Choroid plexus epithelial cell (primary cell): Measurements from ENCODE around the gene PDLIM5.

ENCODE experiments used
- DNase-seq: peaks from one replicate; pipeline ENCODE4 v3.0.0-alpha.2; 2010; ENCODE audit warnings: low read depth
- H3K4me3 ChIP-seq: 2 replicates; pipeline ENCODE4 v1.5.1; 2011; ENCODE audit warnings: low read depth, mild to moderate bottlenecking, control low read depth, low read length, moderate library complexity
- TF ChIP-seq, protein P1 (sequence below): conservative IDR thresholded peaks from 2 replicates; pipeline ENCODE4 v1.5.1; 2011; ENCODE audit warnings: low read depth, mild to moderate bottlenecking, control low read depth, inconsistent platforms, low read length, moderate library complexity

PDLIM5 gene

DNA sequence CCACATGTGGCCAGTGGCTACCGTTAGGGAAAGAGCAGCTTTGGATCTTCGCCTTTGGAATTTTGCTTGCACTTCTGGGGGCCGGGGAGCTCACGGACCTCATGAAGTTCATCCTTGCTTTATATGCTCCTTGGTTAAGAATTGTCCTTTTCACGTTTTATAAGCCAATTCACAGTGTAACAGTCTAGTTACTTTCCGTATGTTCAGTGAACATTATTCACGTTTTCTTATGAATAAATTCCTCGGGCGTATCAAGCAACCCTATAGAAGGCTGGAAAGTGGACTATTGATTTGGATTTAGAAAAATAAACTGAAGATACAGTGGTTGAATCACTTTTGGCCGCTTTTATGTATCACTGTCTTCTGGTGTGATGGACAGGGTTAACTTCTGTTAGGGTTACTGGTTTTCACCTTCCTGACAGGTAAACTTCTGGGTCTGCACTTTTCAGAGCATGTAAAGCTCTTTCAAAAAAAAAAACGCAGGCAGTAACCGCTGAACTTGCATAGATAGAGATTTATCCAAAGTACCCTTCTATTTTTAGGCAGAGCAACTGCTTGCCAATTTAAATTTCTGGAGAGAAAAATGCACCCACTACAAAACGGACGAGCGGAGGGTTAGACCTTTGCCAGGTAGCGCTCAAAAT, 569 bp upstream of the PDLIM5 start:
- TF ChIP-seq, protein P1, sequence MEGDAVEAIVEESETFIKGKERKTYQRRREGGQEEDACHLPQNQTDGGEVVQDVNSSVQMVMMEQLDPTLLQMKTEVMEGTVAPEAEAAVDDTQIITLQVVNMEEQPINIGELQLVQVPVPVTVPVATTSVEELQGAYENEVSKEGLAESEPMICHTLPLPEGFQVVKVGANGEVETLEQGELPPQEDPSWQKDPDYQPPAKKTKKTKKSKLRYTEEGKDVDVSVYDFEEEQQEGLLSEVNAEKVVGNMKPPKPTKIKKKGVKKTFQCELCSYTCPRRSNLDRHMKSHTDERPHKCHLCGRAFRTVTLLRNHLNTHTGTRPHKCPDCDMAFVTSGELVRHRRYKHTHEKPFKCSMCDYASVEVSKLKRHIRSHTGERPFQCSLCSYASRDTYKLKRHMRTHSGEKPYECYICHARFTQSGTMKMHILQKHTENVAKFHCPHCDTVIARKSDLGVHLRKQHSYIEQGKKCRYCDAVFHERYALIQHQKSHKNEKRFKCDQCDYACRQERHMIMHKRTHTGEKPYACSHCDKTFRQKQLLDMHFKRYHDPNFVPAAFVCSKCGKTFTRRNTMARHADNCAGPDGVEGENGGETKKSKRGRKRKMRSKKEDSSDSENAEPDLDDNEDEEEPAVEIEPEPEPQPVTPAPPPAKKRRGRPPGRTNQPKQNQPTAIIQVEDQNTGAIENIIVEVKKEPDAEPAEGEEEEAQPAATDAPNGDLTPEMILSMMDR: no peak
- no peak for DNase-seq
- H3K4me3 ChIP-seq: peak overlapping the region; percentile 87

DNA sequence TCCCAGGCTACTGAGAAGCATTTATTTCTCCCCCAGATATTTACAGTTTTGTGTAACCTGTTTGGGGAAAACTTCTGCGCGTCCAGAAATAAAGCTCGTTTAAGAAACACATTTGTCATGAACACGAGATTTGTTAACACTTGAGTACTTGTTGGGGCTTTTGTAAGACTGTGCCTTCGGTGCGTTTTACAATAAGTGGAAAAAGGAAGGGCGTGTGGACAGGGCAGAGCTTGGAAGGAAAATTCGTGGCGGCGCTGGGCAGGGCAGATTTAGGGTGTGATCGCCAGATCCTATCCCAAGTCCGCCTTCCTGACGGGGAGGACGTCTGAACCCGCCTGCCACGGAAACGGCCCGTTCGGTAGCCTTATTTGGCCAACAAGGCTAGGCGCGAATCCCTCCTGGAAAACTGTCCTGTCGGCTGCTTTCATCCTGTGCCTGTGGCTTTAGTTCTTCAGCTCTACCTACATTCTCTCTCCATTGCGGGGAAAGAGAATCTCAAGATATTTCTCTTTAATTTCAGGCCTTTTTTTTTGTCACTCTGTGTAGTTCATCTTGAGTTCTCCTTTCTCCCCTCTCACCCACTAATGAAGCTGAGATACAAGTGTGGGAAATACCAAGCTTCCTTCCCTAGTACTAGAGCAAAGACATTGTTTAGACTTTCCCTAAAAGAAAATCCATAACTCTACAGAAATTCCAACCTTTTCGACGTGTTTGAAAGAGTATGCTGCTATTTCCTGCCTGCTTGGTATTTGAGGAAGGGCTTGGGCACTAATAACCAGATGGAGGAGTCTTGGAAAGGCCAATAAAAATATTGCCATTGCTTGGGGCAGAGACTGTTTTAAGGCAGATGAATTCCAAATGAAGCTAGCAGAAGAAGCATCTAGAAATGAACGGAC, 982 bp downstream of the PDLIM5 start:
- peak overlapping the region; percentile 87 for H3K4me3 ChIP-seq
- peak; percentile 86 for DNase-seq
- TF ChIP-seq, protein P1: no peak

DNA sequence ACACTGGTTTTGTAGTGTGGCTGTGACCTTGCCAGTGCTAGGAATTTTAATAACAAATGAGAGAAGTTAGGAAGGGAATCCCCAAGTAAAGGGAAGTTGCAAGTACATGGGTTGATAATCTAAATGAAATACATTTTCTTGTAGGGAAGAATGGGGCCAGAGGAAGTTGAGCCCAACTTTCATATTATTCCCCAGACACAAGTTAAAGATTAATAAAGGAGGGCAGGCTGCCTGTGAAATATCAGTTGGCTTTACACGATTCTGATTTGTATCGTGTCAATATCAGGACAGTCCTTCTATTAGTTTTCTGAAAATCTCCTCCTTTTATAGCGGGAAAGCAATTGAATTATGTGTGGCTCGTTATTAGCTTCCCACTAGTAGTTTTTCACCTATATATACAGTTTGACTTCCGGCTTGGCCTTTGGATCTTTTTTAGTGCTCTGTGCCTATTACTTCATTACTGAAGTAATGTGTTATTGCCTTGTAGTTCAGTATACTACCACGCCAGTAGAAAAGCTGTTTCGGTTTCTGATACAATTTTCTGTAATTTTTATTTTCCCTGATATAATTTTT, 1.7 kb downstream of the PDLIM5 start:
- no peak for DNase-seq
- H3K4me3 ChIP-seq: peak overlapping the region; percentile 87
- TF ChIP-seq, protein P1: no peak

DNA sequence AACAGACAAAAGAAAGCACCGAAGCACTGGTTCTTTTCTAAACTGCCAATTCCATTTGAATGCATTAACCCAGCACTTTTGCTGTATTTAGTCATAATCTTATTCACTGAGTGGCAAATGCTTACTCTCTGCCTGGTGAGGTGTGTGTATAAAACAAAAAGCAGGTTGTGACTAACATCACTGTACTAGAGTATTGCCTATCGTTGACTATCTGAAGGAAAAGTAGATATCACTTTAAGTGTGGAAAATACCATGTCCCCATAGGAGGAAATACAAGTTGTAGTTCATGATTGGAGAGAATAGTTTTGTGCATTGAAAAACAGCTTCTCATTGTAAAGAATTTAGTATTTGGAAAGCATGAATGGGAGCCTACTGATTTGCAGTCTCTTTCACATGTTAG, 2.7 kb downstream of the PDLIM5 start:
- DNase-seq: no peak
- peak overlapping the region; percentile 87 for H3K4me3 ChIP-seq
- TF ChIP-seq, protein P1: no peak

DNA sequence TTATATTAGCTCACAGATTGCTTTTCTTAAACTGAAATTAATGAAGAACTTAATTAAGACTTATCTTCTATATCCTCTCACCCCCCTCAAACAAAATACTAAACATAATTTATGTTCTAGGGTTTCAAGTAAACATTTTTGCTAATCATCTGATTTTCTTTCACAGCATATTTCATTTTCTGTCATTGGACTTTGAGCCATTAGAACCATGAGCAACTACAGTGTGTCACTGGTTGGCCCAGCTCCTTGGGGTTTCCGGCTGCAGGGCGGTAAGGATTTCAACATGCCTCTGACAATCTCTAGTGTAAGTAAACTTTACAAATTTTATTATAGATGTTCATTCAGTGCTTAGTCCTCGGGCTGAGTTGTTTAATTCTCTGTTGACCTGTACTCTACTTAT, 3.3 kb downstream of the PDLIM5 start:
- DNase-seq: peak; percentile 86
- TF ChIP-seq, protein P1: no peak
- H3K4me3 ChIP-seq: peak overlapping the region; percentile 87

DNA sequence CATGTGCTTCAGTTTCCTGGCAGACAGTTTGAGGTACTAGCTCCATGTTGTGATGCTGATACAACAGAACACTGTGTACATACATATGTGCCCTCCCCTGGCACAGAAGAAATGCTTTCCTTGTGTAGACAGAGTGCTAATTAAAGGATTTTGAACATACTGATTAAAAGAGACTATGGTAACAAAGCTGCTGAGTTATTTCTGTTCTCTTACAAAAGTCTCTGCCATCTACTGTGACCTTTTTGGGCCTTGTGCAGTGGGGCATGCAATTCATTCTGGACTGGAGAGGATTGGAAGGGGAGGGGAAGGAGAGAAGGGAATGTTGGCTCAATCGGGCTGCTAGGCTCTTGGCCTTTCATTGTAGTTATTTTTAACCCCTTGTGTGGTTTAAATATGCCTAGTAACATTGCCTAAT, 6.0 kb downstream of the PDLIM5 start:
- TF ChIP-seq, protein P1: no peak
- H3K4me3 ChIP-seq: peak overlapping the region; percentile 11
- DNase-seq: peak; percentile 60
